Measurements from ENCODE around the gene LMCD1.
A peak's percentile ranks its signal among the peaks of the same experiment; 100 is the strongest.

The LMCD1 gene

GRCh38 chr3:8604988-8605387 is 103.4 kb downstream of the LMCD1 start:
- H3K4me1 ChIP-seq (ENCODE audit: insufficient read depth, low read length), result peaks cover 4% of the 10 kb centered on the region
- H2AFZ ChIP-seq (ENCODE audit: low read depth, low read length), result no peak overlapping the region
- no peak overlapping the region for H3K4me3 ChIP-seq (ENCODE audit: low read length)
- H3K36me3 ChIP-seq (ENCODE audit: insufficient read depth, low read length), result no peaks in the 10 kb centered on the region
- H3K9me3 ChIP-seq (ENCODE audit: low read length), result no peaks in the 10 kb centered on the region
- H3K27me3 ChIP-seq (ENCODE audit: insufficient read depth, low read length), result no peaks in the 10 kb centered on the region

GRCh38 chr3:8606701-8607231 is 105.1 kb downstream of the LMCD1 start:
- Histone ChIP-seq H2AFZ (ENCODE audit: low read depth, low read length) (no peak overlapping the region), H3K27me3 (ENCODE audit: insufficient read depth, low read length) (no peaks in the 10 kb centered on the region), H3K4me1 (ENCODE audit: insufficient read depth, low read length) (peaks cover 8% of the 10 kb centered on the region), H3K36me3 (ENCODE audit: insufficient read depth, low read length) (no peaks in the 10 kb centered on the region), H3K4me3 (ENCODE audit: low read length) (no peak overlapping the region), H3K9me3 (ENCODE audit: low read length) (no peaks in the 10 kb centered on the region)

GRCh38 chr3:8607234-8608040 is 105.8 kb downstream of the LMCD1 start:
- Histone ChIP-seq H3K27me3 (ENCODE audit: insufficient read depth, low read length) (no peaks in the 10 kb centered on the region), H2AFZ (ENCODE audit: low read depth, low read length) (no peak overlapping the region), H3K4me3 (ENCODE audit: low read length) (no peak overlapping the region)

GRCh38 chr3:8608041-8608790 is 106.6 kb downstream of the LMCD1 start:
- Histone ChIP-seq H3K27me3 (ENCODE audit: insufficient read depth, low read length) (no peaks in the 10 kb centered on the region), H3K36me3 (ENCODE audit: insufficient read depth, low read length) (no peaks in the 10 kb centered on the region), H3K4me1 (ENCODE audit: insufficient read depth, low read length) (peaks cover 8% of the 10 kb centered on the region)

More at GRCh38 chr3:8607234-8608040, 105.8 kb downstream of the LMCD1 start:
- no peaks in the 10 kb centered on the region for H3K9me3 ChIP-seq (ENCODE audit: low read length)
- H3K36me3 ChIP-seq (ENCODE audit: insufficient read depth, low read length), result no peaks in the 10 kb centered on the region
- H3K4me1 ChIP-seq (ENCODE audit: insufficient read depth, low read length), result peaks cover 8% of the 10 kb centered on the region

GRCh38 chr3:8608791-8609467 is 107.3 kb downstream of the LMCD1 start:
- Histone ChIP-seq H2AFZ (ENCODE audit: low read depth, low read length) (no peak overlapping the region), H3K27me3 (ENCODE audit: insufficient read depth, low read length) (no peaks in the 10 kb centered on the region), H3K36me3 (ENCODE audit: insufficient read depth, low read length) (no peaks in the 10 kb centered on the region), H3K4me3 (ENCODE audit: low read length) (no peak overlapping the region), H3K9me3 (ENCODE audit: low read length) (no peaks in the 10 kb centered on the region), H3K4me1 (ENCODE audit: insufficient read depth, low read length) (peaks cover 8% of the 10 kb centered on the region)

More at GRCh38 chr3:8608041-8608790, 106.6 kb downstream of the LMCD1 start:
- no peaks in the 10 kb centered on the region for H3K9me3 ChIP-seq (ENCODE audit: low read length)
- no peak overlapping the region for H2AFZ ChIP-seq (ENCODE audit: low read depth, low read length)
- H3K4me3 ChIP-seq (ENCODE audit: low read length), result no peak overlapping the region

- H3K36me3 ChIP-seq (ENCODE audit: insufficient read depth, low read length), result no peaks in the 10 kb centered on the region
- peaks cover 8% of the 10 kb centered on the region for H3K4me1 ChIP-seq (ENCODE audit: insufficient read depth, low read length)
- H3K9me3 ChIP-seq (ENCODE audit: low read length), result no peaks in the 10 kb centered on the region
- H3K27me3 ChIP-seq (ENCODE audit: insufficient read depth, low read length), result no peaks in the 10 kb centered on the region
- H3K4me3 ChIP-seq (ENCODE audit: low read length), result no peak overlapping the region
- H2AFZ ChIP-seq (ENCODE audit: low read depth, low read length), result no peak overlapping the region
Measured at GRCh38 chr3:8610951-8611350, 109.3 kb downstream of the LMCD1 start.

GRCh38 chr3:8617921-8618320 is 116.3 kb downstream of the LMCD1 start:
- Histone ChIP-seq H3K4me3 (ENCODE audit: low read length) (no peak overlapping the region), H3K27me3 (ENCODE audit: insufficient read depth, low read length) (no peaks in the 10 kb centered on the region), H3K9me3 (ENCODE audit: low read length) (peaks cover 11% of the 10 kb centered on the region), H2AFZ (ENCODE audit: low read depth, low read length) (no peak overlapping the region), H3K4me1 (ENCODE audit: insufficient read depth, low read length) (peaks cover 7% of the 10 kb centered on the region), H3K36me3 (ENCODE audit: insufficient read depth, low read length) (no peaks in the 10 kb centered on the region)

- Histone ChIP-seq H2AFZ (ENCODE audit: low read depth, low read length) (no peak overlapping the region), H3K27me3 (ENCODE audit: insufficient read depth, low read length) (no peaks in the 10 kb centered on the region), H3K9me3 (ENCODE audit: low read length) (peaks cover 11% of the 10 kb centered on the region), H3K4me3 (ENCODE audit: low read length) (no peak overlapping the region), H3K4me1 (ENCODE audit: insufficient read depth, low read length) (peaks cover 13% of the 10 kb centered on the region), H3K36me3 (ENCODE audit: insufficient read depth, low read length) (no peaks in the 10 kb centered on the region)
Measured at GRCh38 chr3:8618950-8619349, 117.3 kb downstream of the LMCD1 start.

- H3K4me1 ChIP-seq (ENCODE audit: insufficient read depth, low read length), result peaks cover 13% of the 10 kb centered on the region
- no peak overlapping the region for H3K4me3 ChIP-seq (ENCODE audit: low read length)
- no peak overlapping the region for H2AFZ ChIP-seq (ENCODE audit: low read depth, low read length)
- no peaks in the 10 kb centered on the region for H3K36me3 ChIP-seq (ENCODE audit: insufficient read depth, low read length)
- no peaks in the 10 kb centered on the region for H3K27me3 ChIP-seq (ENCODE audit: insufficient read depth, low read length)
- peaks cover 11% of the 10 kb centered on the region for H3K9me3 ChIP-seq (ENCODE audit: low read length)
Measured at GRCh38 chr3:8619548-8619947, 117.9 kb downstream of the LMCD1 start.

- H3K9me3 ChIP-seq (ENCODE audit: low read length), result peaks cover 11% of the 10 kb centered on the region
- H3K36me3 ChIP-seq (ENCODE audit: insufficient read depth, low read length), result no peaks in the 10 kb centered on the region
- no peaks in the 10 kb centered on the region for H3K27me3 ChIP-seq (ENCODE audit: insufficient read depth, low read length)
- H3K4me3 ChIP-seq (ENCODE audit: low read length), result no peak overlapping the region
- no peak overlapping the region for H2AFZ ChIP-seq (ENCODE audit: low read depth, low read length)
- peaks cover 17% of the 10 kb centered on the region for H3K4me1 ChIP-seq (ENCODE audit: insufficient read depth, low read length)
Measured at GRCh38 chr3:8621141-8621540, 119.5 kb downstream of the LMCD1 start.

GRCh38 chr3:8621872-8622271 is 120.2 kb downstream of the LMCD1 start:
- peaks cover 17% of the 10 kb centered on the region for H3K4me1 ChIP-seq (ENCODE audit: insufficient read depth, low read length)
- H3K4me3 ChIP-seq (ENCODE audit: low read length), result no peak overlapping the region
- H3K36me3 ChIP-seq (ENCODE audit: insufficient read depth, low read length), result no peaks in the 10 kb centered on the region
- H3K9me3 ChIP-seq (ENCODE audit: low read length), result peaks cover 11% of the 10 kb centered on the region
- H3K27me3 ChIP-seq (ENCODE audit: insufficient read depth, low read length), result no peaks in the 10 kb centered on the region
- H2AFZ ChIP-seq (ENCODE audit: low read depth, low read length), result no peak overlapping the region

GRCh38 chr3:8622873-8623691 is 121.5 kb downstream of the LMCD1 start:
- Histone ChIP-seq H3K4me1 (ENCODE audit: insufficient read depth, low read length) (peaks cover 17% of the 10 kb centered on the region), H3K9me3 (ENCODE audit: low read length) (peaks cover 11% of the 10 kb centered on the region), H3K4me3 (ENCODE audit: low read length) (no peak overlapping the region), H3K27me3 (ENCODE audit: insufficient read depth, low read length) (no peaks in the 10 kb centered on the region), H3K36me3 (ENCODE audit: insufficient read depth, low read length) (no peaks in the 10 kb centered on the region), H2AFZ (ENCODE audit: low read depth, low read length) (peak overlapping the region; percentile 52)

Data from neuron (in vitro differentiated cells).